Hindlimb muscle (tissue), 1 donor: ENCODE results near the gene TCFL5. TPM values are rescaled to one million over a fixed set of nuclear protein-coding genes. Genes with fewer than 3 reads are reported as not detected.
A peak's percentile ranks its signal among the peaks of the same experiment; 100 is the strongest.

Source experiments
- DNase-seq: peaks from one replicate; pipeline ENCODE4 v3.0.0-alpha.2; 2013
- polyA plus RNA-seq: library from polyadenylated mRNA; unstranded; fragments of 120-200 nt; gene quantifications from one replicate; pipeline ENCODE4 v1.2.1, GENCODE V29; 2013; ENCODE audit not compliant: insufficient read length

TCFL5 gene
- polyA plus RNA-seq, 1 donor: 8.8 TPM

DNA sequence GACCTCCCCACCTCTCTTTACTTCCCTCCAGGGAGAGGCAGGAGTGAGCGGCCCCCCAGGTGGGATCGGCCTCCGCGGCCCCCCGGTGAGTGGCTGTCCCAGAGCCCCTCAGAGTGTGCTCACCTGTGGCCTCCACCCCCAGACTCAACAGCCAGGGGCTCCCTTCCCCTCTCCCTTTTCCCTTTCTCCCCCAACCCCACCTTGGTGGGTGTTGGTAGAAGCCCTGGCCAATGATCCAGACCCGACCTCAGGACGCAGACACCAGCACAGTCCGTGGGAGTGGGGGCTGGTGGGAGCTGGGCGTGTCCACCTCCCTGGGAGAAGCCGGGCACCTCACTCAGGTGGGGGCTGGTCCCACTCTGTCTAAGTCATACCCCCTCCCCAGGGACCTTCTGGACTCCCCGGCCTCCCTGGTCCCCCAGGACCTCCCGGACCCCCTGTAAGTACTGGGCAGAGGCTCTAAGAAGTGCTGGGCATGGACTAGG lies 39.9 kb downstream of the TCFL5 start:
- DNase-seq: no peak

DNA sequence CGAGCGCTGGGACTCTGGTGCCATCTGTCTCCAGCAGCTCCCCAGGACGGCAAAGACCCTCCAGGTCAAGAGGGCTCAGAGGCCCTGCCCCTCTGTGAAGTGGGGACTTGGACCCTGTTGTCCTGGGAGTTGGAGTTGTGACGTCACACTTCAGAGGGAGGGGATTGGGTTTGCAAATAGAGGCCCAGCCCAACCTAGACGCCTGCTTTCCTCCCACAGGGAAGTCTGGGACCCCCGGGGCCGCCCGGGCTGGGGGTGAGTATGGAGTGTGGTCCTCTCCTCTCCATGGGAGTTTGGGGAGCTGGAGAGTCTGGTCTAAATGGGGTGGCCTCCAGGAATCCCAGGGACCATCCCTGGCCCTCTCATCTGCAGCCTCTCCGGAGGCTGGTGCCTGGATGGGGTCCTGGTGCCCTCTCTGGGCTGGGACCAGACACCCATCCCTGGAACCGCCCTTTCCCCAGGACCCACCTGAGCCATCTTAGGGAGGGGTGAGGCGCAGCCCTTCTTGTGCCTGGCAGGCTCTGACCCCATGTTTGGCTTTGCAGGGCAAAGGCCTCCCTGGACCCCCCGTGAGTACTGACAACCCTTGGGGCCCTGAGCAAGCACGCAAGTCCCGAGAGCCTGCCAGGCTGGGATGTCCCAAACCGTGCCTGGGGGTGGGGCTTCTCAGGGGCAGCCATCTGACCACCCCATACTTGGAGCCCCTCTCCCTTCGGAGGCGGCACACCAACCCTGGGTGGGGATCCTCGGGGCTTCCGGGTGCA lies 40.5 kb downstream of the TCFL5 start:
- DNase-seq: no peak

DNA sequence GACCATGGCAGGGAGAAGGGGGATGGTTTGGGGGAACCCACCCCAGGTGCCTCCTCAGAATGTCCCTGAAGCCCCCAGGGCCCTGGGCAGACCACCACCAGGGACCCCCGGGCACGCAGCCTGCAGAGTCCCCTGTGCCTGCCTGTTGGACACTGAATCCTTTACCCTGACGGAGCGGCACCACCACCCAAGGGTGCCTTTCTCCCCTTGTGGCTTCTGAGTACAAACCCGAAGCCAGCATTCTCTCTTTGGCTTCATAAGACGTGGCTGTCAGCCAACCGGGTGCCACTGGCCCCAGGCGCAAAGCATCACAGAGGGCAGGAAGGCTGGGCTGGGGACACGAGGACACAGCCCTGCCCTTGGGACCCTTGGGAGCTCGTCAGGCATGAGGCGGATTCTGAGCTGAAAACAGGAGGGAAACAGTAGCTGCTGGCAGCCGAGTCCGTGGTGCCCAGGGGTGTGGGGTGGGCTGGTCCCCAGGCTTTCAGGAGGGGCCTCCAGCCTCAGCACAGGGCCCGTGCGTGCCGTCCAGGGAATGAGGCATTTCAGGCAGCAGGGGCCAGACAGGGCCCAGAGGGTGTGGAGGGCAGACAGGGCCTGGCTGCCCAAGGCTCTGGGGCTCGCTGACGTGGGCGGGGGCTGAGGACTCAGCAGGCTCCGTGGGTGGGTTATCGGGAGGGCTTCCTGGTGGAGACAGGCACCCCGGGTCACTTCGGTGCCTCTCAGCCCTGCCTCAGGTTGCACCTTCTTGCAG lies 41.2 kb downstream of the TCFL5 start:
- DNase-seq: no peak

DNA sequence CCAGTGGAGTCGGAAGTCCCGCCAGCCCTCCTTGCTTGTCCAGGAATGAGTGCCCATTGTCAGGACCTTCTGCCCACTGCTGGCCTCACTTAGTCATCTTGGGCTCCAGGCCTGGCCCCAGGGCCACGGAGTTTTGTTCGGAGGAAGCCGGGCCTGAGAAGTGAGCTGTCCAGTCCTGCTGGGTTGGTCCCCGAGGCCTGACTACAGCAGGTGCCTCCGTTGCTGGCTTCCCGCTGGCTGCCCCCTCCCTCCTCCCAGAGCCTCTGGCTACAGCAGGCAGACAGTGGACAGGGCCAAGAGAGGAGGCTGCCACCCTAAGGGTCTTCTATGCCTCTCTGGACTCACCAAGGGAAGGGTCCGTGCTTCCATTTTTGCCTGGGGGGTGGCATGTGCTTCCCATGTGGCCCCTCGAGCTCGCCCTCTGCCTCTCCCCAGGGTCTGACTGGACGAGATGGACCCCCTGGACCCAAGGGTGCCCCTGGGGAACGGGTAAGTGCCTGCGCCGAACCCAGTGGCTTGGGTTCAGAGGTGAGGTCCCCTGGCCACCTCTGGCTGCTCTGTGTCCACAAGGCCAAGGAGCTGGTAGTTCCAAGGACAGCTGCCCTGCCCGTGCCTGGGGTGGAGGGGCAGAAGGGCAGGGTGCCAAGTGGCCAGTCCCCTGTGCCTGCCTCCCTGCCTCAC lies 42.0 kb downstream of the TCFL5 start:
- no peak for DNase-seq

DNA sequence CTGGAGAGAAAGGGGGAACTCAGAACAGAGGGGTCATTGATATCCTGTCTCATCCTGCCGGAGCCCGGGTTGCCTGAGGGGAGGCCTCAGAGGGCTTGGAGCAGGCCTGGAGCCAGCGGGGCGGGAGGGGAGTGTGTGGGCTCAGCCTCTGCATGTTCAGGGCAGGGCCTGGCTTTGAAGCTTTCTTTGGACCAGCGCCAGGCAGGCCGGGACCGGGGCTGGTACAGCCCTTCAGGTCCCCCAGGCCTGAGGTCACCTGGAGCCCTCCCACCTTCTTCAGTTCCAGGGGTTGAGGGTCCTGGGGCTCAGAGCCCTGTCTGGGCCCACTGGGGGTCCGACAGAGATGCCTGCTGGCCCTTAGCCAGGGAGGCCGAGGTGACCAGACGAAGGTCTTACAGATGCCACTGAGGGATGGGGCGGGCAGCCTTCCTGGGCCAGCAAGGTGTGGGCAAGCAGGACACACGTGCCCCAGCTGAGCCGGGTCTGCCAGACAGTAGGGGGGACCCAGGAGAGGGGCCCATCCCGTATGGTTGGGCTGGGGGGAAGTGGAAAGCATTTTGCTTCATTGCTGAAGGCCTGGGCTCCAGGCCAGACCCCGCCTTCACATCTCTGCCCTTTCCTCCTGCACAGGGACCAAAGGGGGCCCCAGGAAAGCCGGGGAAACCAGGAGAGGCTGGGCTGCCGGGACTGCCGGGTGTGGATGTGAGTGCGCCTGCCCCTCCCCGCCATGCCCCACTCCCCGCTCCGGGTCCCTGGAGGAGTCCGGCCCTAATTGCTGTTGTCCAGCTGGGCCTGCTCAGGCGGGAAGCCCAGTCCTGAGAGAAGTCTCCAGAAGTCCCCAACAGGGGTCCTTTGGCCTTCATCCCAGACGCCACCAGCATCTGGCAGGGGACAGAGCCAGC lies 42.8 kb downstream of the TCFL5 start:
- peak; percentile 80 for DNase-seq

DNA sequence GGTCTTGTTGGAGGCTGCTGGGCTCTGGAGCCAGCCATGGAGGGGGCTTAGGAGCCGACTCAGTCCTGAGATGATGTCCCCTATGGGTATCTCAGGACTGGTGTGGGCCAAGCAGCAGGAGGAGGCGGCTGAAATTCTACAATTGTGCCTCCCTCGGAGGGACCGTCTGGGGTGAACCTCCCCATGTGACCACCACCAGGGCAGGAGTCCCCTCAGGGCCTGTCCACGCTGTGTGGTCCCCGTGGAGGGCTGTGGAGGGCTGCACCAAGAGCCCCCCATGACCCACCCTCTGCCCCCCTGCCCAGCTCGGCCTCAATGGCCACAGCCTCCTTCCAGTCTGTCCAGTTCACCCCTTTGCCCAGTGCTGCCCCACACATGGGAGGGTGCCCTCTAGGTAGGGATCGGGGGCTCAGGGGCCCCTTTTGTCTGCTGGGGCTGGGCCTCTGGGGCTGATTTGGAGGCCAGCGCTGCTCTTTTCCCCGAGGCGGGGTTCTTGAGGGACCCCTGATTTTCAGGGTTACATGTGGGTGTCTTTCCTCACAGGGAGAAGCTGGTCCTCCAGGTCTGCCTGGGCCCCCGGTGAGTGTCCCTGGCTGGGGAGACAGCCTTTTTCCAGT lies 43.5 kb downstream of the TCFL5 start:
- no peak for DNase-seq

DNA sequence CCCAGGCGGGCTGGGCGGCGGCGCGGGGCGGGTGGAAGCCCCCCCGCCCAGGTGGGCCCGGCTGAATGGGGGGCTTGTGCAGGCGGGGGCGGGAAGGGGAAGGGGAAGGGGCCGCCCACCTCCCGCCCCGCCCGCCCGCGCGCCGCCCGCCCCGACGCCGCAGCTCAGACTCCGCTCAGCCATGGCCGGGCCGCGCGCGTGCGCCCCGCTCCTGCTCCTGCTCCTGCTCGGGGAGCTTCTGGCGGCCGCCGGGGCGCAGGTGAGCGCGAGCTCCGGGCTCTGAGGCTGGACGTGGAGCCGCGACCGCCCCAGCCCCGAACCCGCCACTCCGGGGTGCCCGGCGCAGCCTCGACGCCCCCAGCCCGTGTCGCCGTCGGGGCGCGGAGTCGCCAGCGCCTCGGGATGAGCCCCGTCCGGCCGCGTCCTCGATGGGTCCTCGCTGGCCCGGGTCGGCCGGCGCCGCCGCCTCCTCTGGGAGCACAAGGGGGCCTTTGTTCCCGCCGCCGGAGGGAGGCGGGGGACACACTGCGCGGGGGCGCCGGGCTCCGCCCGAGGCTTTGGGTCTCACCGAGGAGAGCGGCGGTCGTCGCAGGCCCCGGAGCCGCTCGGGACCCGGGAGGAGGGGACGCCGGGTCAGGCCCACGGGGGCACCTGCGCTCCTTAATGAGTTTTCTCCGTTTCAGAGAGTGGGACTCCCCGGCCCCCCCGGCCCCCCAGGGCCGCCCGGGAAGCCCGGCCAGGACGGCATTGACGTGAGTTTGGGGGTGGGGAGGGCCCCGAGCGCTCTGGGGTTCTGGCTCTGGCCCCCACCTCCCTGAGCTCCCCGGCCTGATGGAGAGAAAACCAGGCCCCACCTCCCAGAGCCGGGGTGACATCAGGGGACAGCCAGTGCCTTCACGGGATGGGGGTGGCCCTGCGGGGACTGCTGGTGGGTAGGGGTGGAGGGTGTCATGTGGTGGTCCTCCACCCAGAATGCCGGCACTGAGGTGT lies 44.4 kb downstream of the TCFL5 start, which contains the start of gene COL9A3:
Gene COL9A3, plus strand, starts transcription at position 167 of the 990 bp plus-strand sequence. Its CDS starts 15 bp downstream, at position 182.
- DNase-seq: no peak

DNA sequence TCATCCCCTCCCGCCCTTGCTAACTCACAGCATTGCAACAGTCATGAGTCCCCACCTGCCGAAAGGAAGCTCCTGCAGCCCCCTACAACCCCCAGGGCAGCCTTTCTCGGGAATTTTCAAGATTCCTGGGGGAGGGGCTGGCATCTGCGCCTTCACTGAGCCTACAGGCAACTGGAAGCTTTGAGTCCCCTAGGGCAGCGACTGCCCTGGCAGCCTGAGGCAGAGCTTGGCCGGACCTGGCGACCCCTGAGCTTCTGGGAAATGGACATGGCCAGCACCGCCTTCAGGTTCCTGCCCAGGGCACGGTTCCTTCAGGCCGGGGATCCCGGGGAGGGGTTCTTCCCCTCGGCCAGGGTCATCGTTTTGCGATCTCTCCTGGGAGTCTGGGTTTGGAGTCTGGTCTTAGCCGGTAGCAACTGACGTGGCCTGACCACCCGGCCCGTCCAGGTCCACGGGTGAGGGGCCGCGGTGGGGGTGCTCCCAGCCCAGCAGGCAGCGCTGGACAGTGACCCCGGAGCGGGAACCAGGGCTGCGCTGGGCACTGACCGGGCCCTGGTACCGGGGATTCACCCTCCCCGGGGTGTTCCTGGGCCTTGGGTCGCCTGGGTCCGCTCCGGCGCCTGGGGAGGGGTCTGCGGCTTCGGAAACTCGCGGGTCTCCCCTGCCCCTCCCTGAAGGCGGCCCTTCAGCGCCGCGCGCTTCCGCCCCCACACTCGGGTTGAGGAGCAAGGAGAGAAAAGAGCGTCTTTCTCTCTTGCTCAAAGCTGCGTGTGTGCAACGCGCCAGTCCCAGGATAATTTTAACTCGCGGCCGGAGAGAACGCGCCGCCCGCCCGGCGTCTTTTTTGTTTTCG lies 45.4 kb downstream of the TCFL5 start:
- DNase-seq: no peak

DNA sequence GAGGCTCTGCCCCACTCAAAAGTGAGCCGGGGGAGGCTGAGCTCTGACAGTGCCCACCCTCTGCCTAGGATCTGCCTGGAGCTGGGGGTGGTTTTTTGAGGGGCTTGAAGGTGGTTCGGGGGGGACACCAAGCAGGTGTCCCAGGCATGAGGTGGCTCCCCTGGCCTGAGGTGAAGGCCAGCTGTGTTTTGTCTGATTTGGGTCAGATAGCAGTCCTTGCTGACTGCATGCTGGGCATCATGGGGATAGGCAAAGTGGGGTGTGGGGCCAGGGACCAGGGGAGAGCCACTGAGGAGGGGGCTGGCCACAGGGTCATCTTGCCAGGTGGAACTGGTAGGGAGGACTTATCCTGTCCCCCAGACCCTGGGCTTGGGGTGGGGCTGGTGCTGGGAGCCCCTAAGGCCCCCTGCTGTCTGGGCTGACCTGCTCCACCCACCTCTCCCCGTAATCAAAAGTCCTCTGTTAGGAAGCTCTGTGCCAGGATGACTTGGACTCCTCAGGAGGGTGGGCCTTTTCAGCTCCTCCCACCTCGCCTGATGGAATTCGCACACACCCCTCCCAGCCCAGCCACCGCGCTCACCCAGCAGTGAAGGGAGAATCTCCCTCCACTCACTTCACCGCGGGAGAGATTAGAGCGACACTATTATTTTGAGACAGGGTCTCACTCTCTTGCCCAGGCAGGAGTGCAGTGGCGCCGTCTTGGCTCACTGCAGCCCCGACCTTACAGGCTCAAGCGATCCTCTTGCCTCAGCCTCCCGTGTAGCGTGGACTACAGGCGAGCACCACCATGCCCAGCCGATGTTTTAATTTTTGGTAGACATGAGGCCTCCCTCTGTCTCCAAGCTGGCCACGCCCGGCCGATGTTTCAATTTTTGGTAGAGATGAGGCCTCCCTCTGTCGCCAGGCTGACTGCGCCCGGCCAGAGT lies 46.3 kb downstream of the TCFL5 start:
- no peak for DNase-seq

DNA sequence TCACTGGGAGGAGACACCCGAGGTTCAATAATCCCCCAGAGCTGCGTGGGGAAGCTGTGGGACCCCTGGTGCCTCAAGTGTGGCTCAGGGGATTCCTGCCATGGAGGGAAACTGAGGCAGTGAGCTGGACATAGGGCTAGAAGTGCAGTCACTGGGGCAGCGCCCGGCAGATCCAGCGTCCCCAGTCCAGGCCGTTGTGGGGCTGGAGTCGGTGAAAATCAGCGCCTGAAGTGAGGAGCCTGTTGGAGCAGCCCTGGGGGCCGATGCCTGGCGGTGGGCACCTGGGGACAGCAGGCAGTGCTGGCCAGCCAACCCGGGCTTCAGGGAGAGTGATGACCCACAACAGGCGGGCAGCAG lies 46.9 kb downstream of the TCFL5 start:
- DNase-seq: no peak

DNA sequence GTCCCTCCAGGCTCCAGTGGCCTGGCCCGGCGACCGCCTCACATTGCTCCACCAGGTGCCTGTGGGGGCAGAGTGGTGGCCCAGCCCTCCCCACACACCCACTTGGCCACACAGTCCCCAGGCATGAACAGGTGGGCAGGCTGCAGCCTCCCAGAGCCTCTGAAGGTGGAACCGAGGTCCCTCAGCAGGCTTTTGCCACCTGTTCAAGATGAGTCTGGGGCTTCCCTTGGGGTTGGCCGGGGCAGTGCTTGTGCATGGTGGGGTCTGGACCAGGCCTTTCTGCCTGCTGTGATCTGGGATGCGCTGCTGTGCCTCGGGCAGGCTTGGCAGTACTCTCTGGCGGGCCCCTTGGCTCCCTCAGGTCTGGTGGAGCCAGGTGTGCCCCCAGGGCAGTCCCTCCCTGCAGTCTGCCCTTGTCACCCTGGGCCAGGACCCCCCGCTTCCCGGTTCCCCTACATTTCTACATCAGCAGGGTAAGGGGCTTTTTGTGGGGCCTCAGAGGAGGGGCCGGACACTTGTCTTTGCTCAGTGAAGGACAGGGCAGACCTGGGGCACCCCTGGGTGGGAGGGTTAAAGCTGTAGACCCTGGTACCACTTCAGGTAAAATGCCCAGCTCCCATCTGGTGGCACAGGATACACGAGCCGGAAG lies 47.4 kb downstream of the TCFL5 start:
- DNase-seq: no peak

DNA sequence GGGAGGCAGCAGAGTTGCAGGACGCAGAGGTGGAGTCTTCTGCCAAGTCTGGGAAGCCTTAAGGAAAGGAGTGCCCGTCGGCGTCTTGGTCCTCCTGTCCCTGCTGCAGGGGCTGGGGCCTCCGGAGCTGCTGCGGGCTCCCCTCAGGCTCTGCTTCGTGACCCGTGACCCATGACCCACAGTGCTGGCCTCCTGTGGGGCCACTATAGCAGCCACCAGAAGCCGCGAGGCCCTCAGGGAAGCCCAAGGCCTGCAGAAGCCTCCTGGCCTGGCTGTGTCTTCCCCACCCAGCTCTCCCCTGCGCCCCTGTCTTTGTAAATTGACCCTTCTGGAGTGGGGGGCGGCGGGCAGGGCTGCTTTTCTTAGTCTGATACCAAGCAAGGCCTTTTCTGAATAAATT lies 48.0 kb downstream of the TCFL5 start:
- DNase-seq: no peak

DNA sequence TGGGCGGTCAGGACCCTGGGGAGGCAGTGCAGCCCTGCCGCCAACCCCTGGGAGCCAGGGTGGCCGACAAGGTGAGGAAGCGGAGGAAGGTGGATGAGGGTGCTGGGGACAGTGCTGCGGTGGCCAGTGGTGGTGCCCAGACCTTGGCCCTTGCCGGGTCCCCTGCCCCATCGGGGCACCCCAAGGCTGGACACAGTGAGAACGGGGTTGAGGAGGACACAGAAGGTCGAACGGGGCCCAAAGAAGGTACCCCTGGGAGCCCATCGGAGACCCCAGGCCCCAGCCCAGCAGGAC lies 48.8 kb downstream of the TCFL5 start:
- no peak for DNase-seq

DNA sequence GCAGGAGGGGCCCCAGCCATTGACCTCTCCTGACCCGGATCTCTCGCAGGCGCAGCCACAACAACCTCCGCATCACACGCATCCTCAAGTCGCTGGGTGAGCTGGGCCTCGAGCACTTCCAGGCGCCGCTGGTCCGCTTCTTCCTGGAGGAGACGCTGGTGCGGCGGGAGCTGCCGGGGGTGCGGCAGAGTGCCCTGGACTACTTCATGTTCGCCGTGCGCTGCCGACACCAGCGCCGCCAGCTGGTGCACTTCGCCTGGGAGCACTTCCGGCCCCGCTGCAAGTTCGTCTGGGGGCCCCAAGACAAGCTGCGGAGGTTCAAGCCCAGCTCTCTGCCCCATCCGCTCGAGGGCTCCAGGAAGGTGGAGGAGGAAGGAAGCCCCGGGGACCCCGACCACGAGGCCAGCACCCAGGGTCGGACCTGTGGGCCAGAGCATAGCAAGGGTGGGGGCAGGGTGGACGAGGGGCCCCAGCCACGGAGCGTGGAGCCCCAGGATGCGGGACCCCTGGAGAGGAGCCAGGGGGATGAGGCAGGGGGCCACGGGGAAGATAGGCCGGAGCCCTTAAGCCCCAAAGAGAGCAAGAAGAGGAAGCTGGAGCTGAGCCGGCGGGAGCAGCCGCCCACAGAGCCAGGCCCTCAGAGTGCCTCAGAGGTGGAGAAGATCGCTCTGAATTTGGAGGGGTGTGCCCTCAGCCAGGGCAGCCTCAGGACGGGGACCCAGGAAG lies 49.3 kb downstream of the TCFL5 start:
- no peak for DNase-seq

DNA sequence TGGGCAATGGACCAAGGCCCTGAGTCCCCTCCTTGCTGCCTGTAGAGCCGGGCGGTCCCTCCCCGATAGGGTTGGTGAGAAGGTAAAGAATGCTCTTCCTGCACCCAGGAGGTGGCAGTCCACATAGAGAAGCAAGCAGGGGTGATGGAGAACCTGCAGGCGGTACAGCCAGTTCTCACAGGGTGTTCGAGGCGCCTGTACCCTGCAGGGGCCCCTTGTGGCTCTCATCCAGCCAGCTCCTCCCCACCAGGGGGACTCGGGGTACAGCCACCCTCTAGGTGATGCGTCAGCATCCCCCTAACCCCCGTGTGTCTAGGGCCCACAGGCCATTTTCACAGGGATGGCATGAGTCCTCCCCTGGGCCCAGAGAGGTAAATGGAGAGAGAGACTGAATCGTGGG lies 49.9 kb downstream of the TCFL5 start:
- DNase-seq: no peak

DNA sequence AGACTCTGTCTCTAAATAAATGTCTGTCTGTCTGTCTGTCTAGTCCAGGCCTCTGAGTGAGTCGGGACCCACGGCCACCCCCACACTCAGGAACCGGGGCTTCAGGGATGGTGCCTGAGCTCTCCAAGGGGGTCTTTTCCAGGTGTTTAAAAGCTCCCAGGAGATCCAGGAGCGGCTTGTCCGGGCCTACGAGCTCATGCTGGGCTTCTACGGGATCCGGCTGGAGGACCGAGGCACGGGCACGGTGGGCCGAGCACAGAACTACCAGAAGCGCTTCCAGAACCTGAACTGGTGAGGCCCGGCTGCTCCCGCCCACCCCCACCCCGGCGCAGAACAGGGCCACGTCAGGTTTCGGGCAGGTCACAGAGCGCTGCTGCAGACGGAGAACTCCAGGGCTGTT lies 50.3 kb downstream of the TCFL5 start:
- no peak for DNase-seq
